HCT116 (cell line): ENCODE measurements around the gene SLC34A3. TPM values are rescaled to one million over a fixed set of nuclear protein-coding genes. Genes with fewer than 3 reads are reported as not detected.

ENCODE experiments used
- ATAC-seq: fragments of 200-7000 bp; cut with Tn5 transposase; 2 replicates; pipeline ENCODE4 v1.9.1; 2020; ENCODE audit warnings: mild to moderate bottlenecking, moderate library complexity
- BruUV-seq: library from RNA; stranded (reverse); fragments of 400-500 nt; replicated peaks from 2 replicates; lab custom pipeline; 2021; lab: Mats Ljungman, UMichigan
- CTCF ChIA-PET: fragments of 300-600 bp; sonication (Branson Sonifier 250); formaldehyde crosslinking; loops from one replicate; lab custom pipeline; 2021; ENCODE audit warnings: antibody characterized with exemption; lab: Charles Lee
- POLR2A ChIA-PET: fragments of 300-600, 350-600 bp; sonication (Branson Sonifier 250); formaldehyde crosslinking; loops from one replicate; lab custom pipeline; 2021; ENCODE audit warnings: antibody characterized with exemption; lab: Charles Lee
- RAD21 ChIA-PET, 2 experiments: fragments of 300-600 bp; sonication (Branson Sonifier 250); formaldehyde crosslinking; loops; one replicate each; lab custom pipeline; 2023; ENCODE audit warnings: low total read pairs in 2 of 2; ENCODE audit not compliant: uncharacterized antibody in 2 of 2, unreplicated experiment in 2 of 2, low non-redundant PET in 1 of 2; lab: Charles Lee
- DNase-seq: peaks from one replicate; pipeline ENCODE4 v3.0.0-alpha.2; 2010; ENCODE audit warnings: low read depth, low spot score
- H2AFZ ChIP-seq: fragments of 200-600 bp; shearing (Covaris generic), sonication (generic); 2 replicates; pipeline ENCODE4 v1.6.1; 2017; ENCODE audit warnings: low read depth, mixed run types, mixed read lengths, antibody characterized with exemption, low read length; ENCODE audit not compliant: poor library complexity, severe bottlenecking
- H3K27ac ChIP-seq: 2 replicates; pipeline ENCODE4 v1.5.1; 2012; ENCODE audit warnings: low read depth, low read length
- H3K27me3 ChIP-seq: fragments of 200-600 bp; sonication (generic); 2 replicates; pipeline ENCODE4 v1.6.1; 2016; ENCODE audit warnings: mixed run types, low read length, mixed read lengths; ENCODE audit not compliant: insufficient read depth
- H3K36me3 ChIP-seq, 2 experiments: fragments of 200-500 bp in 1 of 2; fragments of 200-600 bp in 1 of 2; sonication (Bioruptor generic) in 1 of 2; sonication (generic) in 1 of 2; 2 replicates each; pipeline versions ENCODE4 v1.5.1 to v1.6.1; 2014 to 2016; ENCODE audit warnings: low read length in 2 of 2, inconsistent platforms in 1 of 2, mixed read lengths in 1 of 2, mixed run types in 1 of 2; ENCODE audit not compliant: insufficient read depth in 2 of 2, control insufficient read depth in 1 of 2
- H3K4me1 ChIP-seq, 2 experiments: fragments of 200-600 bp in 1 of 2; sonication (generic) in 1 of 2; 2 replicates each; pipeline versions ENCODE4 v1.5.1 to v1.6.1; 2012 to 2017; ENCODE audit warnings: low read length in 2 of 2, inconsistent platforms in 1 of 2, mild to moderate bottlenecking in 1 of 2, mixed read lengths in 1 of 2, mixed run types in 1 of 2, moderate library complexity in 1 of 2; ENCODE audit not compliant: insufficient read depth in 2 of 2, control insufficient read depth in 1 of 2
- H3K4me2 ChIP-seq: fragments of 200-600 bp; sonication (generic); 2 replicates; pipeline ENCODE4 v1.6.1; 2017; ENCODE audit warnings: mixed run types, low read length, mixed read lengths
- H3K4me3 ChIP-seq, 2 experiments: fragments of 200-600 bp in 1 of 2; sonication (generic) in 1 of 2; replicated peaks in 1 of 2; 2 replicates each; pipeline ENCODE4 v1.5.1; 2011 to 2016; ENCODE audit warnings: low read length in 2 of 2, control low read depth in 1 of 2, low read depth in 1 of 2, mild to moderate bottlenecking in 1 of 2, mixed read lengths in 1 of 2, mixed run types in 1 of 2
- H3K79me2 ChIP-seq: fragments of 200-600 bp; sonication (generic); 2 replicates; pipeline ENCODE4 v1.6.1; 2017; ENCODE audit warnings: mild to moderate bottlenecking, mixed run types, low read length, moderate library complexity, mixed read lengths; ENCODE audit not compliant: insufficient read depth
- H3K9ac ChIP-seq: fragments of 200-600 bp; sonication (generic); 2 replicates; pipeline ENCODE4 v1.6.1; 2016; ENCODE audit warnings: low read length, mixed read lengths
- H3K9me2 ChIP-seq: fragments of 200-600 bp; sonication (generic), shearing (Covaris generic); 2 replicates; pipeline ENCODE4 v1.6.1; 2017; ENCODE audit warnings: mixed run types, mild to moderate bottlenecking, moderate library complexity; ENCODE audit not compliant: insufficient read depth
- H3K9me3 ChIP-seq, 2 experiments: fragments of 200-500 bp in 1 of 2; fragments of 200-600 bp in 1 of 2; sonication (Bioruptor generic) in 1 of 2; sonication (generic) in 1 of 2; 2 replicates each; pipeline ENCODE4 v1.6.1; 2014 to 2017; ENCODE audit warnings: low read length in 2 of 2, mixed read lengths in 2 of 2, inconsistent platforms in 1 of 2, low read depth in 1 of 2, mild to moderate bottlenecking in 1 of 2, mixed run types in 1 of 2, moderate library complexity in 1 of 2; ENCODE audit not compliant: control insufficient read depth in 1 of 2, insufficient read depth in 1 of 2
- H4K20me1 ChIP-seq: fragments of 200-600 bp; sonication (generic), shearing (Covaris generic); 2 replicates; pipeline ENCODE4 v1.6.1; 2017; ENCODE audit warnings: mixed run types, mild to moderate bottlenecking, moderate library complexity; ENCODE audit not compliant: insufficient read depth
- CBX3 ChIP-seq: IDR thresholded peaks from 2 replicates; pipeline ENCODE4 v1.6.1; 2012; ENCODE audit warnings: low read depth
- CEBPB ChIP-seq: IDR thresholded peaks from 2 replicates; pipeline ENCODE4 v1.6.1; 2012; ENCODE audit warnings: low read depth
- EGR1 ChIP-seq: IDR thresholded peaks from 2 replicates; pipeline ENCODE4 v1.6.1; 2012; ENCODE audit warnings: low read depth
- EZH2 ChIP-seq: fragments of 200-600 bp; sonication (generic); IDR thresholded peaks from 2 replicates; pipeline ENCODE4 v1.6.1; 2017; ENCODE audit warnings: antibody characterized with exemption, mixed run types
- EZH2phosphoT487 ChIP-seq: fragments of 200-600 bp; IDR thresholded peaks from 2 replicates; pipeline ENCODE4 v1.6.1; 2018; ENCODE audit warnings: antibody characterized with exemption, borderline replicate concordance
- FOSL1 ChIP-seq: IDR thresholded peaks from 2 replicates; pipeline ENCODE4 v1.6.1; 2012; ENCODE audit warnings: low read depth
- JUND ChIP-seq: IDR thresholded peaks from 2 replicates; pipeline ENCODE4 v1.6.1; 2012
- POLR2A ChIP-seq: IDR thresholded peaks from 2 replicates; pipeline ENCODE4 v1.7.0; 2011; ENCODE audit warnings: borderline replicate concordance; ENCODE audit not compliant: insufficient read depth, insufficient read length; ENCODE audit errors: extremely low read depth
- SIN3A ChIP-seq: IDR thresholded peaks from 2 replicates; pipeline ENCODE4 v1.6.1; 2012; ENCODE audit warnings: low read depth
- SRF ChIP-seq: IDR thresholded peaks from 2 replicates; pipeline ENCODE4 v1.6.1; 2012; ENCODE audit warnings: low read depth
- TCF7L2 ChIP-seq: IDR thresholded peaks from 2 replicates; pipeline ENCODE4 v1.7.0; 2011; ENCODE audit warnings: borderline replicate concordance, inconsistent platforms; ENCODE audit not compliant: insufficient read depth, insufficient read length; ENCODE audit errors: extremely low read depth
- YY1 ChIP-seq: IDR thresholded peaks from 2 replicates; pipeline ENCODE4 v1.6.1; 2011; ENCODE audit warnings: low read length, low read depth, moderate library complexity, mild to moderate bottlenecking; ENCODE audit not compliant: insufficient replicate concordance; ENCODE audit errors: extremely low read depth
- ZFX ChIP-seq: fragments of 450-650 bp; IDR thresholded peaks from 2 replicates; pipeline ENCODE4 v1.6.1; 2017
- ZNF274 ChIP-seq: fragments of 200-500 bp; sonication (Bioruptor generic); IDR thresholded peaks from 2 replicates; pipeline ENCODE4 v1.6.1; 2014; ENCODE audit warnings: mild to moderate bottlenecking, low read depth, low read length, inconsistent platforms
- intact Hi-C: fragments of 100-400 bp; cut with micrococcal nuclease; formaldehyde crosslinking; loops from 2 replicates; pipeline ENCODE4 v1.10.0; 2022
- total RNA-seq: library from RNA; stranded (reverse); gene quantifications from one replicate; pipeline ENCODE4 v1.2.1, GENCODE V29; 2021; ENCODE audit not compliant: unreplicated experiment
- TF ChIP-seq, protein P1 (sequence below): IDR thresholded peaks from 2 replicates; pipeline ENCODE4 v1.6.1; 2012
- TF ChIP-seq, protein P2 (sequence below), 3 experiments: fragments of 200-600 bp in 1 of 3; sonication (generic) in 1 of 3; IDR thresholded peaks in 2 of 3; conservative IDR thresholded peaks in 1 of 3; 2 replicates each; pipeline ENCODE4 v1.5.1; 2012 to 2017; ENCODE audit warnings: low read depth in 2 of 3, low read length in 2 of 3, antibody characterized with exemption in 1 of 3, borderline replicate concordance in 1 of 3, control low read depth in 1 of 3, mild to moderate bottlenecking in 1 of 3, mixed read lengths in 1 of 3, mixed run types in 1 of 3, moderate library complexity in 1 of 3; ENCODE audit not compliant: insufficient read depth in 1 of 3
- TF ChIP-seq, protein P3 (sequence below): IDR thresholded peaks from 2 replicates; pipeline ENCODE4 v1.6.1; 2012; ENCODE audit warnings: low read depth

Gene SLC34A3
- total RNA-seq, 1 experiment from 2014 or later, result 0.15 TPM

DNA sequence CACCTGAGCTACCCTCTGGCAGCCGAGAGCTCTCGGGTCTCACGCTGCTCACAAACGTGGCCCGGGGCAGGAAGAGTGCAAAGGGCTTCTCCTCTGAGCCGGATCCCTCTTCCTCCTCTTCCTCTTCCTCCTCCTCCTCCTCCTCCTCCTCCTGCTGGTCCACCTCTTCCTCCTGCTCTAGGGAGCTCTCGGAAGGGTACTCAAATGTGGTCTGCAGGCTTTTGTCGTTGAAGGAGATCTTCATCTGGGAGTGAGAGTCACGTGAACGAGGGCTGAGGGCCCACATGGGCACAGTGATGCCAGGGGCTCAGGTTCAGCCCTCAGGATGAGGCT is 38.3 kb upstream of the SLC34A3 start:
- H3K27me3 ChIP-seq, result no peaks in the 10 kb centered on the region
- DNase-seq (no peak), ATAC-seq (no peak)
- H3K79me2 ChIP-seq, result peaks cover 39% of the 10 kb centered on the region
- RAD21 ChIA-PET, result no interaction called here
- H3K27ac ChIP-seq, result no peak overlapping the region
- no peak overlapping the region for H3K4me3 ChIP-seq
- no peak overlapping the region for H2AFZ ChIP-seq
- POLR2A ChIA-PET, result no interaction called here
- CTCF ChIA-PET, result no interaction called here
- H3K36me3 ChIP-seq, result peaks cover 0 to 7% of the 10 kb centered on the region in 2 experiments; a peak in 1 of 4 replicates
- H3K4me2 ChIP-seq, result no peak overlapping the region
- BruUV-seq, result no TSS peak
- peaks cover 26 to 42% of the 10 kb centered on the region in 2 experiments for H3K4me1 ChIP-seq
- no peaks in the 10 kb centered on the region for H3K9me2 ChIP-seq
- no peaks in the 10 kb centered on the region for H3K9me3 ChIP-seq
- no peak overlapping the region for H3K9ac ChIP-seq
- no peaks in the 10 kb centered on the region for H4K20me1 ChIP-seq
- TF ChIP-seq, protein P1, sequence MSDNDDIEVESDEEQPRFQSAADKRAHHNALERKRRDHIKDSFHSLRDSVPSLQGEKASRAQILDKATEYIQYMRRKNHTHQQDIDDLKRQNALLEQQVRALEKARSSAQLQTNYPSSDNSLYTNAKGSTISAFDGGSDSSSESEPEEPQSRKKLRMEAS, result no peak
- intact Hi-C loops, result no loop called here

DNA sequence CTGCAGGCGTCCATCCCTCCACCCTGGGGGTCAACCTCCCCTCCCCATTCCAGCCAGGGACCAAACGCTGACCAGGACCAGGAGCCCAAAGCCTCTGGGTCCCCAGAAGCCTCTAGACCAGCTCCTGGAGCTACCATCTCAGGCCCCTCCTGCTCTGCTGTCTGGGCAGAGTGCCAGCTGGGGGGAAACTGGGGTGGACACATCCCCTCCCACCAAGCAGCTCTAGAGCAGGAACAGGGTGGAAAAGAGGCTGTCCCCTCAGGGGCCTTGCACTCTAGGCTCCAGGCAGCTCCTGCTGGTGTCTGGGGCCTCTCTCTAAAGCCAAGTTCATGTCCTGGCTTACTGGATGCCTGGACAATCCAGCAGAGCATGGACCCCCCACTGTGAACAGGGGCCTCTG is 37.8 kb upstream of the SLC34A3 start:
- peaks cover 24 to 43% of the 10 kb centered on the region in 2 experiments for H3K4me1 ChIP-seq
- H2AFZ ChIP-seq, result no peak overlapping the region
- H3K79me2 ChIP-seq, result peaks cover 34% of the 10 kb centered on the region
- POLR2A ChIA-PET, result no interaction called here
- ATAC-seq (no peak), DNase-seq (no peak)
- RAD21 ChIA-PET, result no interaction called here
- no peak overlapping the region for H3K4me3 ChIP-seq
- no peaks in the 10 kb centered on the region for H3K9me2 ChIP-seq
- H3K9me3 ChIP-seq, result no peaks in the 10 kb centered on the region
- peaks cover 0 to 6% of the 10 kb centered on the region in 2 experiments; a peak in 1 of 4 replicates for H3K36me3 ChIP-seq
- no peaks in the 10 kb centered on the region for H4K20me1 ChIP-seq
- H3K27ac ChIP-seq, result no peak overlapping the region
- no peak overlapping the region for H3K4me2 ChIP-seq
- intact Hi-C loops, result no loop called here
- no TSS peak for BruUV-seq
- H3K27me3 ChIP-seq, result no peaks in the 10 kb centered on the region
- CTCF ChIA-PET, result no interaction called here
- H3K9ac ChIP-seq, result no peak overlapping the region
- no peak for TF ChIP-seq SRF
- TF ChIP-seq, protein P2, sequence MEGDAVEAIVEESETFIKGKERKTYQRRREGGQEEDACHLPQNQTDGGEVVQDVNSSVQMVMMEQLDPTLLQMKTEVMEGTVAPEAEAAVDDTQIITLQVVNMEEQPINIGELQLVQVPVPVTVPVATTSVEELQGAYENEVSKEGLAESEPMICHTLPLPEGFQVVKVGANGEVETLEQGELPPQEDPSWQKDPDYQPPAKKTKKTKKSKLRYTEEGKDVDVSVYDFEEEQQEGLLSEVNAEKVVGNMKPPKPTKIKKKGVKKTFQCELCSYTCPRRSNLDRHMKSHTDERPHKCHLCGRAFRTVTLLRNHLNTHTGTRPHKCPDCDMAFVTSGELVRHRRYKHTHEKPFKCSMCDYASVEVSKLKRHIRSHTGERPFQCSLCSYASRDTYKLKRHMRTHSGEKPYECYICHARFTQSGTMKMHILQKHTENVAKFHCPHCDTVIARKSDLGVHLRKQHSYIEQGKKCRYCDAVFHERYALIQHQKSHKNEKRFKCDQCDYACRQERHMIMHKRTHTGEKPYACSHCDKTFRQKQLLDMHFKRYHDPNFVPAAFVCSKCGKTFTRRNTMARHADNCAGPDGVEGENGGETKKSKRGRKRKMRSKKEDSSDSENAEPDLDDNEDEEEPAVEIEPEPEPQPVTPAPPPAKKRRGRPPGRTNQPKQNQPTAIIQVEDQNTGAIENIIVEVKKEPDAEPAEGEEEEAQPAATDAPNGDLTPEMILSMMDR (IDR thresholded peaks at IDR 0.05 in 2 of 3, conservative IDR thresholded peaks at IDR 0.05 in 1 of 3; ENCODE audit: borderline replicate concordance in 1 of 3, insufficient read depth in 1 of 3, low read depth in 2 of 3, low read length in 2 of 3), result no peak
- TF ChIP-seq CBX3, result no peak
- no peak for TF ChIP-seq YY1
- no peak for TF ChIP-seq ZNF274
- no peak for TF ChIP-seq EGR1
- TF ChIP-seq, protein P3, sequence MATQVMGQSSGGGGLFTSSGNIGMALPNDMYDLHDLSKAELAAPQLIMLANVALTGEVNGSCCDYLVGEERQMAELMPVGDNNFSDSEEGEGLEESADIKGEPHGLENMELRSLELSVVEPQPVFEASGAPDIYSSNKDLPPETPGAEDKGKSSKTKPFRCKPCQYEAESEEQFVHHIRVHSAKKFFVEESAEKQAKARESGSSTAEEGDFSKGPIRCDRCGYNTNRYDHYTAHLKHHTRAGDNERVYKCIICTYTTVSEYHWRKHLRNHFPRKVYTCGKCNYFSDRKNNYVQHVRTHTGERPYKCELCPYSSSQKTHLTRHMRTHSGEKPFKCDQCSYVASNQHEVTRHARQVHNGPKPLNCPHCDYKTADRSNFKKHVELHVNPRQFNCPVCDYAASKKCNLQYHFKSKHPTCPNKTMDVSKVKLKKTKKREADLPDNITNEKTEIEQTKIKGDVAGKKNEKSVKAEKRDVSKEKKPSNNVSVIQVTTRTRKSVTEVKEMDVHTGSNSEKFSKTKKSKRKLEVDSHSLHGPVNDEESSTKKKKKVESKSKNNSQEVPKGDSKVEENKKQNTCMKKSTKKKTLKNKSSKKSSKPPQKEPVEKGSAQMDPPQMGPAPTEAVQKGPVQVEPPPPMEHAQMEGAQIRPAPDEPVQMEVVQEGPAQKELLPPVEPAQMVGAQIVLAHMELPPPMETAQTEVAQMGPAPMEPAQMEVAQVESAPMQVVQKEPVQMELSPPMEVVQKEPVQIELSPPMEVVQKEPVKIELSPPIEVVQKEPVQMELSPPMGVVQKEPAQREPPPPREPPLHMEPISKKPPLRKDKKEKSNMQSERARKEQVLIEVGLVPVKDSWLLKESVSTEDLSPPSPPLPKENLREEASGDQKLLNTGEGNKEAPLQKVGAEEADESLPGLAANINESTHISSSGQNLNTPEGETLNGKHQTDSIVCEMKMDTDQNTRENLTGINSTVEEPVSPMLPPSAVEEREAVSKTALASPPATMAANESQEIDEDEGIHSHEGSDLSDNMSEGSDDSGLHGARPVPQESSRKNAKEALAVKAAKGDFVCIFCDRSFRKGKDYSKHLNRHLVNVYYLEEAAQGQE, result no peak
- TF ChIP-seq CEBPB, result no peak
- no peak for TF ChIP-seq SIN3A
- TF ChIP-seq TCF7L2, result no peak
- no peak for TF ChIP-seq POLR2A
- no peak for TF ChIP-seq FOSL1
- no peak for TF ChIP-seq EZH2phosphoT487
- no peak for TF ChIP-seq ZFX
- TF ChIP-seq, protein P1, result no peak
- TF ChIP-seq JUND, result no peak
- no peak for TF ChIP-seq EZH2
